ENCODE data around the gene SPAM1.
"Not testable (repeated sequence)": the region's sequence is repeated elsewhere in the genome, so short reads cannot be mapped to it uniquely, and the experiment has no call there.

The SPAM1 gene, protein sequence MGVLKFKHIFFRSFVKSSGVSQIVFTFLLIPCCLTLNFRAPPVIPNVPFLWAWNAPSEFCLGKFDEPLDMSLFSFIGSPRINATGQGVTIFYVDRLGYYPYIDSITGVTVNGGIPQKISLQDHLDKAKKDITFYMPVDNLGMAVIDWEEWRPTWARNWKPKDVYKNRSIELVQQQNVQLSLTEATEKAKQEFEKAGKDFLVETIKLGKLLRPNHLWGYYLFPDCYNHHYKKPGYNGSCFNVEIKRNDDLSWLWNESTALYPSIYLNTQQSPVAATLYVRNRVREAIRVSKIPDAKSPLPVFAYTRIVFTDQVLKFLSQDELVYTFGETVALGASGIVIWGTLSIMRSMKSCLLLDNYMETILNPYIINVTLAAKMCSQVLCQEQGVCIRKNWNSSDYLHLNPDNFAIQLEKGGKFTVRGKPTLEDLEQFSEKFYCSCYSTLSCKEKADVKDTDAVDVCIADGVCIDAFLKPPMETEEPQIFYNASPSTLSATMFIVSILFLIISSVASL

DNA sequence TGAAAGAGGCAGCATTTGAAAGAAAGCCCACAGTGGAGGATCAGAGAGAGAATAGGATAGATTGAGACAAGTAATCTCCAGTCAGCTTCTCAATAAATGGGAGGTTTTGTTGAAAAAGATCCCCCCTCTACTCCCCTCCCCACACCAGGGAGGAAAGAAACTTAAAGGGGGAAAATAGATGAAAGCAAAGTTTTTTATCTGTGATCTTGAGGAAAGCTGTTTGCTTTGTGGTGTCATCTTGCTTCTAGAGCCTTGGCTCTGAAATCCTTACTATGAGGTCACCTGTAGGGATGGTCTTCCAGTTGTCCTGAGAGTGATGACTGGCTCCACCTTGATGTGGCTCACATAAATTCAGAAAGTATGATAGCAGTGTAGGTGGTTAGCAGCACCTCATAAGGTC lies at the start of gene SPAM1:
SPAM1 (plus strand) TSS at position 301 of the 400 bp plus-strand sequence. CDS start 28,330 bp downstream, outside the sequence.
- no peak for DNase-seq

DNA sequence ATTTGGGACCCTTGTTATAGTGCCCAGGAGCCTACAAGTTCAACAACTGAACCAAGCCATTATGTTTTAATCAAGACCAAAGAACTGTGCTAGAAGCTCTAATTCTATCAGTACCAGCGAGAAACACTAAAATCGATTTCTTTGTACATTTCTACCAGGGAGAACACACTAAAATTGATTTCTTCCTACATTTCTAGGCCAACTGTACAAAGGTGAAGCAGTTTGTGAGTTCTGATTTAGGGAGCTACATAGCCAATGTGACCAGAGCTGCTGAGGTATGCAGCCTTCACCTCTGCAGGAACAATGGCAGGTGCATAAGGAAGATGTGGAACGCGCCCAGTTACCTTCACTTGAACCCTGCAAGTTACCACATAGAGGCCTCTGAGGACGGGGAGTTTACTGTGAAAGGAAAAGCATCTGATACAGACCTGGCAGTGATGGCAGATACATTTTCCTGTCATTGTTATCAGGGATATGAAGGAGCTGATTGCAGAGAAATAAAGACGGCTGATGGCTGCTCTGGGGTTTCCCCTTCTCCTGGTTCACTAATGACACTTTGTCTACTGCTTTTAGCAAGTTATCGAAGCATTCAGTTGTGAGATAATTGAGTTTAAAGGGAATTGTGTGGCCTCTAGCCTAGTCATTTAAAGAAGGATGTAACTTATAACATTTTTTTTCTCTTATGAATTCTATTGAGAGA lies 48.3 kb upstream of the SPAM1 start:
- no peak for DNase-seq

GRCh38 chr7:123879628-123880027 lies 45.4 kb upstream of the SPAM1 start:
- DNase-seq = no peak

GRCh38 chr7:123881300-123881699 lies 43.7 kb upstream of the SPAM1 start:
- DNase-seq = no peak

- no peak for DNase-seq
Measured at GRCh38 chr7:123883154-123883553, 41.9 kb upstream of the SPAM1 start.

DNA sequence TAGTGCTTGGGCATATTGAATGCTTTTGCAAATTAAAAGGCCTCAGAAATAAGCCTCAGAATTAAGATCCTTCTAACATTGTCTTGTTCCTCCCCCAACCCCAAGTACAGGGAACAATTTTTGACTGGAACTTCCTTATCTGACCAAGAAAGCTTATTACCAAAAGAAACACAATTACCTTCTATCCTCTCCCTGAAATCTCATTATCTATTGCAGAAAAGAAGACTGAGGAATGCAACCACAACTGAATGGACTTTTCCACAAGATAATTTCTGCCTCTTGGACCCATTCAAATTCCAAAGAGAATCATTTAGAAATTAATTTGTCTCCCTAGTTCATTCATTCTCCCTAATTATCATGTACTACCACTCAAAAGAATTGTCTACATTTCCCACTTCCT lies 36.8 kb upstream of the SPAM1 start:
- no peak for DNase-seq

DNA sequence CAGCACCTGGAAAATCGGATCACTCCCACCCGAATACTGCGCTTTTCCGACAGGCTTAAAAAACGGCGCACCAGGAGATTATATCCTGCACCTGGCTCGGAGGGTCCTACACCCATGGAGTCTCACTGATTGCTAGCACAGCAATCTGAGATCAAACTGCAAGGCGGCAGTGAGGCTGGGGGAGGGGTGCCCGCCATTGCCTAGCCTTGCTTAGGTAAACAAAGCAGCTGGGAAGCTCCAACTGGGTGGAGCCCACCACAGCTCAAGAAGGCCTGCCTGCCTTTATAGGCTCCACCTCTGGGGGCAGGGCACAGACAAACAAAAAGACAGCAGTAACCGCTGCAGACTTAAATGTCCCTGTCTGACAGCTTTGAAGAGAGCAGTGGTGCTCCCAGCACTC lies 30.3 kb upstream of the SPAM1 start:
- not testable (repeated sequence) for DNase-seq

DNA sequence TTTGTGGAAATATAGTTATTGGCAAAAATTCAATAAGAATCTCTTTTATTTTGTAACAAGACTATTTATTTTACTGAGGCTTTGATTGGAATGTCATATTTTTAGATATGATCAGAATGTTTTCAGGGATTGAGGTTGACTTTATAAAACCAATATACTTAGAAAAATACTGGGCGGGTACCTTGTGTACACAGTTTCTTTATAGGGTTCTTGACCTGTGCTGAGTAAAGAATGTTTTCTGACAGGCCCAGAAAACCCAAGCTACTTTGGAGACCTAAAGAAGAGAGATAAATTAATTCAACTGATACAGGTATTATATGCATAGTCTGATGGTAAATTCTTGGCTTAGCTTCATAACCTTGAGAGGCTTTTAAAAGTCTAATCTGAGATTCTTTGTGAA lies 23.9 kb upstream of the SPAM1 start:
- no peak for DNase-seq

DNA sequence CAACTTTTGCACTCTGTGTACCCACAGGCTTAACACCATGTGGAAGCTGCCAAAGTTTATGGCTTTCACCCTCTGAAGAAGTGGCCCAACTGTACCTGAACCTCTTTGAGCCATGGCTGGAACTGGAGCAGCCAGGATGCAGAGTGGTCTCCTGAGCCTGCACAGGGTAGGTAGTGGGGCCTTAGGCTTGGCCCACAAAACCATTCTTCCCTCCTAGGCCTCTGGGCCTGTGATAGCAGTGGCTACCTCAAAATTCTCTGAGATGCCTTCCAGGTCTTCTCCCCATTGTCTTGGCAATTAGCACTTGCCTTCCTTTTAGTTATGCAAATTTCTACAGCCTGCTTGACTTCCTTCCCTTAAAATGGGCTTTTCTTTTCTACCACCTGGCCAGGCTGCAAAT lies 19.3 kb upstream of the SPAM1 start:
- no peak for DNase-seq

- no peak for DNase-seq
Measured at GRCh38 chr7:123916240-123916724, 8.8 kb upstream of the SPAM1 start.

DNA sequence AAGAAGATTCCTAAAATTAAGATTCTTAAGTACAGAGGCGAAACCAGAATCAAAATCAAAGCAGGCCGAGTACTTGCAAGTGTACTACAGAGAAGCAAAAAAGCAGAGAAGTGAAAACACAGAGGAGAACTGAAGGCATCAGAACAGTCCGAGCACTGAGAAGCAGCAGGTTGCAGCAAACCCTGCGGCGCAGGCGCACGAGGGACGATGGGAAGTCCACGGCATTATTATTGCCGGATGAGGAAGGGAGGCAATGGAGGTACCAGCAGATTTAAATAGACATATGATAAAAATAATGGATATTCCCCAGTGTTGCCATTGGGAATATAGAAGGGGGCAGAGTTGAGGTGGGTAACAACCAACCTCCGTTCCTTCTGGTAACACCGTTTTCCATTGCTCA lies 7.2 kb upstream of the SPAM1 start:
- no peak for DNase-seq

DNA sequence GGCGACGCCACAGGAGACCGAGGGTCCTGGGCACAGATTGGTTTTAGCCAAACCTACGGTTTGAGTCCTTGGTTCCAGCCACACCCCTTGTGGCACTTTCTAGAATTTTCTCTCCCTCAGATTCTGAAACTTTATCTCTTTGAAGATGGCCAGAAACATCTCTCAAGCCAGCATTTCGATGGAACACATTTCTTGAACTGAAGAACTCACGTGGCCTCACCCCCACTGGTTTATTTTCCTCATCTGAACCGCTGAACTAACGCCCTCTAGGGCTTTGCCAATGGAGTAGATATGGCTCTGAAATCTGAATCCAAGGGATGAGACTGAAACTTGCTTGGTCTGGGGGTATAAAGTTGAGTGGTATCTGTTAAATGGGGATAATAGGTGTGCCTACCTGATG lies 6.7 kb upstream of the SPAM1 start:
- no peak for DNase-seq

GRCh38 chr7:123923599-123923998 lies 1.4 kb upstream of the SPAM1 start:
- no peak for DNase-seq

DNA sequence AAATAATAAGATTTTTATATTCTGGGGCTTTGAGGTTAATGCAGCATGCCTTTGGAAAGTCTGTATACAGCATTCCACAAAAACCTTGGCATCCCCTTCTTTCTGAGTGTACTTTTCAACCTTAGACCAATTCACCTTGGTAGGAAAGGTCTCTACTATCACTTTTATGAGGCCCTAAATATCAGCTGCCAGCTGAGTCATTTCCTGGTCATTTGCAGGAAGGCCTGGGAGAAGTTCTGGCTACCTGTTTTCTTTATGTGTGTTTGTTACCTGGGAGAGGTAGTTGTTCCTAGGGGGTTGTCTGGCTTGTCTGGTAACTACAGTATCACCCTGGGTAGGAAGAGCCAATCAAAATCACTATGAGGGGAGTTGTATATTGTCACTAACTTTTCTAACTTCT lies 4.1 kb downstream of the SPAM1 start:
- no peak for DNase-seq

DNA sequence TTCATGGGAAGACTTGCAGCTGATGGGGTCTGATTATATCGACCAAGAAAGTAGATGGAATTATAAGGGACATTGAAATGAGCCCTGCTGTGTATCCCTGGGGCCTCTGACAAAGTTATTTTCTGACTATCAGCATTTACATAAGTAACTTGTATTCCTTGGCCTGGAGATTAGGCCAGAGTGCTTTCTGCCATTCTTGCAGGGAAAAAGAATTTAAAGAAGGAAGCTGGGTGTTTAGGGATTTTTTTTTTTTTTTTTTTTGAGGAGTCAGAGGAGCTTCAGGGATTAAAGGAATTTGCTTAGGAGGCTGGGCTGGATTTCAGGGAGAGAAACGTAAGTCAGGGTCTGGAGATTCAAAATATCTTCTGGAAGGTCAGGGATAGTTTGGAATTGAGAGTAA lies 4.6 kb downstream of the SPAM1 start:
- no peak for DNase-seq

- DNase-seq = no peak
Measured at GRCh38 chr7:123935436-123936381, 10.7 kb downstream of the SPAM1 start.

GRCh38 chr7:123936388-123936787 lies 11.3 kb downstream of the SPAM1 start:
- DNase-seq = no peak

- DNase-seq = no peak
Measured at GRCh38 chr7:123939784-123940183, 14.7 kb downstream of the SPAM1 start.

DNA sequence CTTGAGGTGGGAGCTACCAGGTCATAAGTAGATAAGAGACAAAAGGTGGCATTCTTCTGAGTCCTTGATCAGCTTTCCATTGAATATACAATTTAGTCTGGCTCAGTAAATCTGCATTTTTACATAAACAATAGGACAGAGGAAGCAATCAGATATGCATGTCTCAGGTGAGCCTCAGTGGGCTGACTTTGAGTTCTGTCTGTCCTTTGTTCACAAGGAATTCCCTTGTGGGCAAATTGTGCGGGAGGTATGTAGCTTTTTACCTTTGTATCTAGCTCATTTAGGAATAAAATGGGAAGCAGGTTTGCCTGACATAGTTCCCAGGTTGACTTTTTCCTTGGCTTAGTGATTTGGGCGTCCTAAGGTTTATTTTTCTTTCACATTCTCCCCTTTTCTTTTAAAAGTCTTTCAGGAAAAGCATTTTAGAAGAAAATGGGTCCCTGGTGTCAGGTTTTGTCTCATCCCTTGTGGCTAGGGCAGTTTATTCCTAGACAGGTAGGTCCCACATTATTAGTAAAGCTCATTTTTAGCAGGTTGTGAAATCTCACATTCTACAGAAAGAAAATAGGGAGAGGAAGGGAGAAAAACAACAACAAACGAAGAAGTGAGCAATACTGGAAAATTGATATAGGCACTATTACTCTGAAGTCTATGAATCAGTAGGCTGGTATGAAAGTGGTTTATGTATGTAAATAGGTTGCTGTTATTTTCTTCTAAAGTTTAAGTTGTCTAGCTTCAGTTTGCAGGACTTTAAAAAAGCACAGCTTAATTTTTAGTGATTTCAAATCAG lies 16.5 kb downstream of the SPAM1 start:
- no peak for DNase-seq

- DNase-seq = no peak
Measured at GRCh38 chr7:123944395-123944794, 19.4 kb downstream of the SPAM1 start.

DNA sequence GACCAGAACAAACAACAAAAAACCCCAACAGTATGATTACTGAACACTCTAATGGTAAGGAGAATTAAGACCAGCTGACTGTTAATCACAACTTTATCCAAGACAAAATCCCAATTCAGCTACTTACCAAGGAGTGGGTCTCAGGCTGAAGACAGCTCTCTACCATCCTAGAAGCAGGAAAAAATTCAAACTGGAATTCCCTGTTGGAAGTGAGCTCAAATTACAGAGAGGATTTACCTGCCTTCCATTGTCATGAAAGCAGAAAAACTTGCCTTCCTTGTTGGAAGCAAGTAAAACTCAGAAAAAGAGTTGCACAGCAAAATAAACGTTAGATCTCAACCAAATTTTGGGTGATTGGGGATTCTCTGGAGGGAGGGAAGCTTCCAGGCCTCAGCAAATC lies 20.9 kb downstream of the SPAM1 start:
- no peak for DNase-seq

DNA sequence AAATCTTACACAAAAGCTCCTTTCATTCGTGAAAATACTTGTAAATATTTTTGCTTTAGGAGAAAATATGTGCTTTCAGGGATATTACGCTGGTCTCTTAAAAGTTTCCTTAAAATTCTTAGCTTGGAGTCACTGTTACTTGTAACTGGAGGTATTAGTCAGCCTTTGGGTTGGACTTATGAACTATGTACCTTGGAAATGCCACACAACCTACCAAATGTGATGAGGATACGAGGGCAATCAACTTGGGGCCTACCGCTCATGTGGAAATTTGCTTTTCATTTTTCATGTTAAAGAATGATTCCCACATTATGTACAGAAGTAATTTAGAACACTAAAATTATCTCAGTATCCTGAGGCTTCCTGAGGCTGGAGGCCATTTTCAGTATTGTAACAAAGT lies 23.1 kb downstream of the SPAM1 start:
- DNase-seq = no peak
